Measurements from ENCODE around the gene DCPS.

DNA sequence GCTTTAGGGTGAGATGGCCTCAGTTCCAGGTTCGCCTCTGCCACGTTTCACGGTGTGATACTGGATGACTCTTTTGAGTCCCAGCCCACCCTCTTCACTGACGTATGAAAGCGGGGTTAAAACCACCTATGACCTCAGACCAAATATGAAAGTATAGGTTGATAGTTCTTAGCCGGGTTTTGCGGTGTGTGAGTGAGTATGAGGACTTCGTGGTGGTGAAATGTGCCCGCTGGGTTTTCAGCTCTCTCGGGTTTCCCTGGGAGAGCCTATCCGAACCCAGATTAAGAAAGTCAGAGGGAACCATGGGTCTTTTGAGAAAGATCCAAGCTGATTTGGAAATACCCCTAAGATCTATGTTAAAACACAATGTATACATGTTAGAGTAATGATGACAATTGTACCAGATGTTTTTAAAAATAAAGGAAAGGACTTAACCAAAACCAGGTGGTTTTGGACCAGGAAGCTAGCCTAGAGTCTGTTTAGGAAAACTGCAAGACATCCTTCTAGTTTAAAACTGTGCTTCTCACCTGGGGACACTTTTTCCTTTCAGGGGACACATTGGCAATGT lies 25.9 kb downstream of the DCPS start:
- TF ChIP-seq, protein P1, sequence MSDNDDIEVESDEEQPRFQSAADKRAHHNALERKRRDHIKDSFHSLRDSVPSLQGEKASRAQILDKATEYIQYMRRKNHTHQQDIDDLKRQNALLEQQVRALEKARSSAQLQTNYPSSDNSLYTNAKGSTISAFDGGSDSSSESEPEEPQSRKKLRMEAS (IDR thresholded peaks at IDR 0.05): no peak
- no peak for TF ChIP-seq YY1 (IDR thresholded peaks at IDR 0.05; ENCODE audit: extremely low read depth, insufficient replicate concordance, low read depth, low read length)
- TF ChIP-seq POLR2A (IDR thresholded peaks at IDR 0.05; ENCODE audit: borderline replicate concordance, extremely low read depth, insufficient read depth, insufficient read length): no peak
- no peak for TF ChIP-seq CBX3 (IDR thresholded peaks at IDR 0.05; ENCODE audit: low read depth)
- TF ChIP-seq ZFX (IDR thresholded peaks at IDR 0.05): no peak
- TF ChIP-seq EZH2 (IDR thresholded peaks at IDR 0.05): no peak
- no peak for TF ChIP-seq POLR2AphosphoS5 (IDR thresholded peaks at IDR 0.05; ENCODE audit: low read depth, low read length)
- TF ChIP-seq, protein P2, sequence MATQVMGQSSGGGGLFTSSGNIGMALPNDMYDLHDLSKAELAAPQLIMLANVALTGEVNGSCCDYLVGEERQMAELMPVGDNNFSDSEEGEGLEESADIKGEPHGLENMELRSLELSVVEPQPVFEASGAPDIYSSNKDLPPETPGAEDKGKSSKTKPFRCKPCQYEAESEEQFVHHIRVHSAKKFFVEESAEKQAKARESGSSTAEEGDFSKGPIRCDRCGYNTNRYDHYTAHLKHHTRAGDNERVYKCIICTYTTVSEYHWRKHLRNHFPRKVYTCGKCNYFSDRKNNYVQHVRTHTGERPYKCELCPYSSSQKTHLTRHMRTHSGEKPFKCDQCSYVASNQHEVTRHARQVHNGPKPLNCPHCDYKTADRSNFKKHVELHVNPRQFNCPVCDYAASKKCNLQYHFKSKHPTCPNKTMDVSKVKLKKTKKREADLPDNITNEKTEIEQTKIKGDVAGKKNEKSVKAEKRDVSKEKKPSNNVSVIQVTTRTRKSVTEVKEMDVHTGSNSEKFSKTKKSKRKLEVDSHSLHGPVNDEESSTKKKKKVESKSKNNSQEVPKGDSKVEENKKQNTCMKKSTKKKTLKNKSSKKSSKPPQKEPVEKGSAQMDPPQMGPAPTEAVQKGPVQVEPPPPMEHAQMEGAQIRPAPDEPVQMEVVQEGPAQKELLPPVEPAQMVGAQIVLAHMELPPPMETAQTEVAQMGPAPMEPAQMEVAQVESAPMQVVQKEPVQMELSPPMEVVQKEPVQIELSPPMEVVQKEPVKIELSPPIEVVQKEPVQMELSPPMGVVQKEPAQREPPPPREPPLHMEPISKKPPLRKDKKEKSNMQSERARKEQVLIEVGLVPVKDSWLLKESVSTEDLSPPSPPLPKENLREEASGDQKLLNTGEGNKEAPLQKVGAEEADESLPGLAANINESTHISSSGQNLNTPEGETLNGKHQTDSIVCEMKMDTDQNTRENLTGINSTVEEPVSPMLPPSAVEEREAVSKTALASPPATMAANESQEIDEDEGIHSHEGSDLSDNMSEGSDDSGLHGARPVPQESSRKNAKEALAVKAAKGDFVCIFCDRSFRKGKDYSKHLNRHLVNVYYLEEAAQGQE (IDR thresholded peaks at IDR 0.05; ENCODE audit: low read depth): no peak
- TF ChIP-seq, protein P3, sequence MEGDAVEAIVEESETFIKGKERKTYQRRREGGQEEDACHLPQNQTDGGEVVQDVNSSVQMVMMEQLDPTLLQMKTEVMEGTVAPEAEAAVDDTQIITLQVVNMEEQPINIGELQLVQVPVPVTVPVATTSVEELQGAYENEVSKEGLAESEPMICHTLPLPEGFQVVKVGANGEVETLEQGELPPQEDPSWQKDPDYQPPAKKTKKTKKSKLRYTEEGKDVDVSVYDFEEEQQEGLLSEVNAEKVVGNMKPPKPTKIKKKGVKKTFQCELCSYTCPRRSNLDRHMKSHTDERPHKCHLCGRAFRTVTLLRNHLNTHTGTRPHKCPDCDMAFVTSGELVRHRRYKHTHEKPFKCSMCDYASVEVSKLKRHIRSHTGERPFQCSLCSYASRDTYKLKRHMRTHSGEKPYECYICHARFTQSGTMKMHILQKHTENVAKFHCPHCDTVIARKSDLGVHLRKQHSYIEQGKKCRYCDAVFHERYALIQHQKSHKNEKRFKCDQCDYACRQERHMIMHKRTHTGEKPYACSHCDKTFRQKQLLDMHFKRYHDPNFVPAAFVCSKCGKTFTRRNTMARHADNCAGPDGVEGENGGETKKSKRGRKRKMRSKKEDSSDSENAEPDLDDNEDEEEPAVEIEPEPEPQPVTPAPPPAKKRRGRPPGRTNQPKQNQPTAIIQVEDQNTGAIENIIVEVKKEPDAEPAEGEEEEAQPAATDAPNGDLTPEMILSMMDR (IDR thresholded peaks at IDR 0.05 in 2 of 3, conservative IDR thresholded peaks at IDR 0.05 in 1 of 3; ENCODE audit: borderline replicate concordance in 1 of 3, insufficient read depth in 1 of 3, low read depth in 2 of 3, low read length in 2 of 3): no peak
